GM13977 (cell line): Measurements from ENCODE around the gene TRPC1.

ENCODE experiments used
- DNase-seq: peaks from one replicate; pipeline ENCODE4 v3.0.0; 2012; ENCODE audit warnings: low spot score
- CTCF ChIP-seq: IDR thresholded peaks from 2 replicates; pipeline ENCODE4 v1.5.1; 2012; ENCODE audit warnings: mild to moderate bottlenecking, control low read depth; ENCODE audit not compliant: insufficient read depth; ENCODE audit errors: extremely low read depth, missing control alignments
- in situ Hi-C: fragments of 300-500 bp; cut with MboI; formaldehyde crosslinking; loops from one replicate; pipeline ENCODE4 v1.12.0; 2022; ENCODE audit warnings: low sequenced_read_pairs, low pct_unique_long_range_greater_than_20kb, mixed read lengths, inconsistent platforms; ENCODE audit not compliant: unreplicated experiment

TRPC1 gene

GRCh38 chr3:142817356-142817755 is 93.5 kb downstream of the TRPC1 start:
- in situ Hi-C loops, result no loop called here
- no peak for DNase-seq
- no peak for TF ChIP-seq CTCF

- DNase-seq, result no peak
- no peak for TF ChIP-seq CTCF
- in situ Hi-C loops, result no loop called here
These were observed 94.1 kb downstream of the TRPC1 start for GRCh38 chr3:142817897-142818296.

- in situ Hi-C loops, result no loop called here
- no peak for TF ChIP-seq CTCF
- DNase-seq, result no peak
These were observed 94.8 kb downstream of the TRPC1 start for GRCh38 chr3:142818651-142819050.

GRCh38 chr3:142819179-142819578 is 95.3 kb downstream of the TRPC1 start:
- no peak for DNase-seq
- in situ Hi-C loops, result no loop called here
- TF ChIP-seq CTCF, result no peak

- DNase-seq, result peak; percentile 68
- in situ Hi-C loops, result loop anchor here (10.0 kb wide), 1 partner anchor 166 kb away; no protein-coding TSS in a partner anchor
- TF ChIP-seq CTCF, result peak; percentile 95
These were observed 105.0 kb downstream of the TRPC1 start for GRCh38 chr3:142828703-142829305.

- DNase-seq, result no peak
- in situ Hi-C loops, result no loop called here
- TF ChIP-seq CTCF, result no peak
These were observed 113.7 kb downstream of the TRPC1 start for GRCh38 chr3:142837526-142837925.
